ENCODE measurements around the gene TRMT6. TPM values are rescaled to one million over a fixed set of nuclear protein-coding genes. Genes with fewer than 3 reads are reported as not detected.

The TRMT6 gene
- total RNA-seq, 1 donor from 2014 or later: 9.6 TPM

Small RNA genes within 50 kb of the gene (small RNA-seq; reads per million reads assigned to genes)
- gene RF00019 (not detected), gene RNU1-55P (not detected)

Other genes starting within 250 kb of the TRMT6 start
- 0.98 TPM for gene SHLD1, start 200.1 kb downstream of the TRMT6 start, total RNA-seq
- gene CHGB, start 39.0 kb downstream of the TRMT6 start, total RNA-seq: 18.7 TPM
- 2.5 TPM for gene MCM8, start 119 bp upstream of the TRMT6 start, total RNA-seq
- gene CRLS1, start 55.6 kb upstream of the TRMT6 start, total RNA-seq: 26.0 TPM
- not detected for gene LRRN4, start 103.5 kb upstream of the TRMT6 start, total RNA-seq
- gene FERMT1, start 172.5 kb upstream of the TRMT6 start, total RNA-seq: 9.8 TPM

All from vagina (tissue), 1 donor.